ENCODE data around the gene SNTA1. TPM values are rescaled to one million over a fixed set of nuclear protein-coding genes. Genes with fewer than 3 reads are reported as not detected.

The SNTA1 gene
- polyA plus RNA-seq, 1 donor from 2014 or later = 13.2 TPM

- Mint-ChIP-seq H3K9me3 (no peaks in the 10 kb centered on the region), H3K4me3 (no peak overlapping the region), H3K27ac (no peak overlapping the region), H3K4me1 (no peaks in the 10 kb centered on the region), H3K27me3 (no peaks in the 10 kb centered on the region), H3K36me3 (no peaks in the 10 kb centered on the region)
Measured at GRCh38 chr20:33423141-33423834, 20.3 kb downstream of the SNTA1 start.

GRCh38 chr20:33419140-33419974 is 24.2 kb downstream of the SNTA1 start:
- H3K4me1 Mint-ChIP-seq = no peaks in the 10 kb centered on the region
- H3K9me3 Mint-ChIP-seq = no peaks in the 10 kb centered on the region
- H3K27ac Mint-ChIP-seq = no peak overlapping the region
- H3K36me3 Mint-ChIP-seq = no peaks in the 10 kb centered on the region
- no peaks in the 10 kb centered on the region for H3K27me3 Mint-ChIP-seq
- H3K4me3 Mint-ChIP-seq = peak overlapping the region in 1 of 4 donors; percentile 70

GRCh38 chr20:33418033-33418432 is 25.5 kb downstream of the SNTA1 start:
- H3K9me3 Mint-ChIP-seq = no peaks in the 10 kb centered on the region
- no peaks in the 10 kb centered on the region for H3K4me1 Mint-ChIP-seq
- H3K4me3 Mint-ChIP-seq = no peak overlapping the region
- no peaks in the 10 kb centered on the region for H3K27me3 Mint-ChIP-seq
- H3K27ac Mint-ChIP-seq = no peak overlapping the region
- H3K36me3 Mint-ChIP-seq = no peaks in the 10 kb centered on the region

- H3K4me3 Mint-ChIP-seq = peak overlapping the region in 1 of 4 donors; percentile 66
- no peaks in the 10 kb centered on the region for H3K9me3 Mint-ChIP-seq
- H3K36me3 Mint-ChIP-seq = peaks cover 2% of the 10 kb centered on the region
- H3K27me3 Mint-ChIP-seq = no peaks in the 10 kb centered on the region
- H3K27ac Mint-ChIP-seq = no peak overlapping the region
- peaks cover 0 to 6% (median 0%) of the 10 kb centered on the region in 3 donors for H3K4me1 Mint-ChIP-seq
Measured at GRCh38 chr20:33415948-33416347, 27.6 kb downstream of the SNTA1 start.

- no peak overlapping the region for H3K4me3 Mint-ChIP-seq
- H3K4me1 Mint-ChIP-seq = peaks cover 17 to 25% (median 22%) of the 10 kb centered on the region in 3 donors
- no peak overlapping the region for H3K27ac Mint-ChIP-seq
- peaks cover 2% of the 10 kb centered on the region for H3K36me3 Mint-ChIP-seq
- H3K27me3 Mint-ChIP-seq = no peaks in the 10 kb centered on the region
- no peaks in the 10 kb centered on the region for H3K9me3 Mint-ChIP-seq
Measured at GRCh38 chr20:33412484-33412838, 31.1 kb downstream of the SNTA1 start.

GRCh38 chr20:33411711-33412483 is 31.7 kb downstream of the SNTA1 start:
- Mint-ChIP-seq H3K36me3 (peaks cover 2% of the 10 kb centered on the region), H3K27ac (peak overlapping the region; percentile 13 to 92 (median 86)), H3K27me3 (no peaks in the 10 kb centered on the region), H3K4me3 (peak overlapping the region in 1 of 4 donors; percentile 6), H3K9me3 (no peaks in the 10 kb centered on the region), H3K4me1 (peaks cover 23 to 30% (median 27%) of the 10 kb centered on the region in 3 donors)

GRCh38 chr20:33411242-33411641 is 32.3 kb downstream of the SNTA1 start:
- no peak overlapping the region for H3K4me3 Mint-ChIP-seq
- H3K36me3 Mint-ChIP-seq = peaks cover 2% of the 10 kb centered on the region
- H3K27ac Mint-ChIP-seq = peak overlapping the region; percentile 68 to 92 (median 86)
- peaks cover 24 to 30% (median 27%) of the 10 kb centered on the region in 3 donors for H3K4me1 Mint-ChIP-seq
- no peaks in the 10 kb centered on the region for H3K27me3 Mint-ChIP-seq
- no peaks in the 10 kb centered on the region for H3K9me3 Mint-ChIP-seq

- no peaks in the 10 kb centered on the region for H3K27me3 Mint-ChIP-seq
- H3K36me3 Mint-ChIP-seq = peaks cover 2% of the 10 kb centered on the region
- peak overlapping the region in 2 of 4 donors; percentile 45 to 81 for H3K4me3 Mint-ChIP-seq
- H3K9me3 Mint-ChIP-seq = no peaks in the 10 kb centered on the region
- peaks cover 24 to 30% (median 27%) of the 10 kb centered on the region in 3 donors for H3K4me1 Mint-ChIP-seq
- peak overlapping the region; percentile 32 to 96 (median 92) for H3K27ac Mint-ChIP-seq
Measured at GRCh38 chr20:33410081-33410742, 33.4 kb downstream of the SNTA1 start.

GRCh38 chr20:33408716-33409654 is 34.6 kb downstream of the SNTA1 start:
- Mint-ChIP-seq H3K4me1 (peaks cover 24 to 33% (median 31%) of the 10 kb centered on the region in 3 donors), H3K4me3 (peak overlapping the region; percentile 76 to 89 (median 84)), H3K27ac (peak overlapping the region; percentile 32 to 96 (median 92))

GRCh38 chr20:33408313-33408712 is 35.2 kb downstream of the SNTA1 start:
- H3K4me3 Mint-ChIP-seq = peak overlapping the region; percentile 76 to 89 (median 84)
- H3K4me1 Mint-ChIP-seq = peaks cover 24 to 35% (median 33%) of the 10 kb centered on the region in 3 donors
- peaks cover 6% of the 10 kb centered on the region for H3K36me3 Mint-ChIP-seq

More at GRCh38 chr20:33408716-33409654, 34.6 kb downstream of the SNTA1 start:
- H3K27me3 Mint-ChIP-seq = no peaks in the 10 kb centered on the region
- no peaks in the 10 kb centered on the region for H3K9me3 Mint-ChIP-seq
- peaks cover 6% of the 10 kb centered on the region for H3K36me3 Mint-ChIP-seq

GRCh38 chr20:33407796-33408195 is 35.8 kb downstream of the SNTA1 start:
- Mint-ChIP-seq H3K27me3 (no peaks in the 10 kb centered on the region), H3K36me3 (peaks cover 6% of the 10 kb centered on the region), H3K9me3 (no peaks in the 10 kb centered on the region), H3K4me3 (peak overlapping the region; percentile 36 to 89 (median 64)), H3K4me1 (peaks cover 24 to 35% (median 33%) of the 10 kb centered on the region in 3 donors), H3K27ac (peak overlapping the region; percentile 7 to 96 (median 92))

More at GRCh38 chr20:33408313-33408712, 35.2 kb downstream of the SNTA1 start:
- H3K27me3 Mint-ChIP-seq = no peaks in the 10 kb centered on the region
- peak overlapping the region; percentile 32 to 96 (median 92) for H3K27ac Mint-ChIP-seq
- no peaks in the 10 kb centered on the region for H3K9me3 Mint-ChIP-seq

GRCh38 chr20:33407251-33407650 is 36.3 kb downstream of the SNTA1 start:
- H3K4me3 Mint-ChIP-seq = peak overlapping the region; percentile 36 to 89 (median 66)
- H3K4me1 Mint-ChIP-seq = peaks cover 26 to 38% (median 35%) of the 10 kb centered on the region in 3 donors
- peaks cover 6% of the 10 kb centered on the region for H3K36me3 Mint-ChIP-seq

GRCh38 chr20:33404281-33404680 is 39.3 kb downstream of the SNTA1 start:
- H3K4me1 Mint-ChIP-seq = peaks cover 31 to 38% (median 34%) of the 10 kb centered on the region in 3 donors
- no peaks in the 10 kb centered on the region for H3K9me3 Mint-ChIP-seq

More at GRCh38 chr20:33407251-33407650, 36.3 kb downstream of the SNTA1 start:
- H3K9me3 Mint-ChIP-seq = no peaks in the 10 kb centered on the region
- H3K27ac Mint-ChIP-seq = peak overlapping the region; percentile 7 to 96 (median 92)
- no peaks in the 10 kb centered on the region for H3K27me3 Mint-ChIP-seq

More at GRCh38 chr20:33404281-33404680, 39.3 kb downstream of the SNTA1 start:
- Mint-ChIP-seq H3K4me3 (peak overlapping the region in 3 of 4 donors; percentile 23 to 77 (median 69)), H3K27ac (peak overlapping the region in 1 of 3 donors; percentile 46), H3K27me3 (peaks cover 1% of the 10 kb centered on the region), H3K36me3 (peaks cover 4% of the 10 kb centered on the region)

Data from IgD-negative memory B cell (primary cell).